Measurements from ENCODE around the gene BEGAIN.

GRCh38 chr14:100614803-100615202 is 27.6 kb upstream of the BEGAIN start:
- no peak for TF ChIP-seq POLR2AphosphoS5 (IDR thresholded peaks at IDR 0.05)
- TF ChIP-seq, protein P1, sequence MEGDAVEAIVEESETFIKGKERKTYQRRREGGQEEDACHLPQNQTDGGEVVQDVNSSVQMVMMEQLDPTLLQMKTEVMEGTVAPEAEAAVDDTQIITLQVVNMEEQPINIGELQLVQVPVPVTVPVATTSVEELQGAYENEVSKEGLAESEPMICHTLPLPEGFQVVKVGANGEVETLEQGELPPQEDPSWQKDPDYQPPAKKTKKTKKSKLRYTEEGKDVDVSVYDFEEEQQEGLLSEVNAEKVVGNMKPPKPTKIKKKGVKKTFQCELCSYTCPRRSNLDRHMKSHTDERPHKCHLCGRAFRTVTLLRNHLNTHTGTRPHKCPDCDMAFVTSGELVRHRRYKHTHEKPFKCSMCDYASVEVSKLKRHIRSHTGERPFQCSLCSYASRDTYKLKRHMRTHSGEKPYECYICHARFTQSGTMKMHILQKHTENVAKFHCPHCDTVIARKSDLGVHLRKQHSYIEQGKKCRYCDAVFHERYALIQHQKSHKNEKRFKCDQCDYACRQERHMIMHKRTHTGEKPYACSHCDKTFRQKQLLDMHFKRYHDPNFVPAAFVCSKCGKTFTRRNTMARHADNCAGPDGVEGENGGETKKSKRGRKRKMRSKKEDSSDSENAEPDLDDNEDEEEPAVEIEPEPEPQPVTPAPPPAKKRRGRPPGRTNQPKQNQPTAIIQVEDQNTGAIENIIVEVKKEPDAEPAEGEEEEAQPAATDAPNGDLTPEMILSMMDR (IDR thresholded peaks at IDR 0.05), result no peak

Data from suprapubic skin (tissue), 3 donors.